ENCODE data around the gene NCR2. TPM values are rescaled to one million over a fixed set of nuclear protein-coding genes. Genes with fewer than 3 reads are reported as not detected.
A peak's percentile ranks its signal among the peaks of the same experiment; 100 is the strongest.

The NCR2 gene, protein sequence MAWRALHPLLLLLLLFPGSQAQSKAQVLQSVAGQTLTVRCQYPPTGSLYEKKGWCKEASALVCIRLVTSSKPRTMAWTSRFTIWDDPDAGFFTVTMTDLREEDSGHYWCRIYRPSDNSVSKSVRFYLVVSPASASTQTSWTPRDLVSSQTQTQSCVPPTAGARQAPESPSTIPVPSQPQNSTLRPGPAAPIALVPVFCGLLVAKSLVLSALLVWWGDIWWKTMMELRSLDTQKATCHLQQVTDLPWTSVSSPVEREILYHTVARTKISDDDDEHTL
- total RNA-seq (2022) (not detected in 2 replicates), Bru-seq, nascent RNA (not detected), BruChase-seq, experiment 1, labeled RNA remaining after a 6-hour chase (not detected), BruChase-seq, experiment 2, labeled RNA remaining after a 2-hour chase (not detected)
- long read RNA-seq, result 0 reads

DNA sequence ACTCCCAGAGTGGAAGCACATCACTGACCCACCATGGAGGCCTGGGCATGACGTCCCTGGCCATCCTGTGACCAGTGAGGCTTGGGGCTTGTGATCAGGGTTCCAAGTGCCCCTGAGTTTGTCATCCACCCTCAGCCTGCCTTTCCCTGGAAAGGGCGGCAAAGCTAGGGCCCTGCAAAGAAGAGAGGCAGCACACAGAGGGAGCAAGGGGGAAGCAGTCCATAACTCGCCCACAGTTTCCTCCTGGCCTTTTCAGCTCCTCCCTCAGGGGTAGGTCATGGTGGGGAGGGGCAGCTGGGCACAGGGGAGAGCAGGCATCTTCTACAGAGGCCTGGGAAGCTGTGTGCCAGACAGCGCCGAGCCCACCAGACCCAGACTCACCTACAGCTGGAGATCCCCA, at the start of gene NCR2:
NCR2 (plus strand) TSS at position 313 of the 400 bp plus-strand sequence. CDS start 269 bp downstream, outside the sequence.
- CTCF ChIA-PET, result interaction anchor here (0.6 to 1.2 kb wide), 2 partner anchors 34 to 359 kb away, joined by 3 read pairs; no protein-coding TSS in a partner anchor
- no peak within 1 kb of the TSS for H3K4me3 Mint-ChIP-seq (ENCODE audit: low read depth, unreplicated experiment)
- no TSS peak for BruUV-seq (replicated peaks)

DNA sequence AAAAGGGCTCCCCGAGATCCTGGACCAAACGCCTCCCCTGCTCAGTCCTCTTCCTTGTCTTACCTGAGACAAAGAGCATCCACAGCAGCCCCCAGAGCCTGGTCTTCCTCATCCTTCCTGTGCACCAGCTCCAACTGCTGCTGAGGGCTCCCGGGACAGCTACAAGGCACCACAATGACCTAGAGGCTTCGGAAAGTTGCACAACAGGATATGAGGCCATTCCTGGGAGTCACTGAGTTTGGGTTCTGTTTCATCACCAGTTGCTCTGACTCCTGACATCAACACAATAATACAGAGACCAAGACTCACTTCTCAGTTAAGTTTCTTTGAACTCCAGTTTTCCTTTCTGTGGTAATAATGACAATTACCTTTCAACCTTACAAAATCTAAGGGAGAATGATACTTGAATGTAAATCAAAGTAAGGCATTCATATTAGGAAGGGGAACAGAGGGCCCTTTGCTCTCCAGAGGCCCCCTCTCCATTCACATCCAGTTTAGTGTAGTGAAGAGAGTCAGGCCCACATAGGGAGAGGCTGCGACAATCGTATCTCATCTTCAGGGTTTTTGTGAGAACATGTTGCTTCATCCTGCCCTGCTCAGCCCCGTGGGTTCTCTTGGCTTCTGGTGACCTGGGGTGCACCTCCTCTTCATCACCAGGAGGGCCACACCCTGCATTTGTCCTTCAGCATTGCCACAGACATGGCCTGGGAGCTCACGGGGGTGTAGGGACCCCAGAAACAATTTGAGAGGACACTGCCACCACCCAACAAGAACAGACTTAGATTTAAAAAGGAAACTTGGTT, 48.7 kb upstream of the NCR2 start, which contains the start of gene TREM1:
TREM1 (minus strand) TSS at position 139 of the 803 bp plus-strand sequence; CDS start at position 112, 27 bp downstream.
- Mint-ChIP-seq H3K4me3 (ENCODE audit: low read depth, unreplicated experiment) (no peak within 1 kb of the TSS), H3K9me3 (ENCODE audit: low read depth, unreplicated experiment) (no peaks in the 10 kb centered on the region), H3K36me3 (ENCODE audit: insufficient read depth, unreplicated experiment) (peaks cover 5% of the 10 kb centered on the region), H3K27ac (ENCODE audit: unreplicated experiment) (peak within 1 kb of the TSS; percentile 6), H3K4me1 (ENCODE audit: low read depth, unreplicated experiment) (peaks cover 27% of the 10 kb centered on the region), H3K27me3 (ENCODE audit: unreplicated experiment) (no peaks in the 10 kb centered on the region)
- TF ChIP-seq, protein P1, sequence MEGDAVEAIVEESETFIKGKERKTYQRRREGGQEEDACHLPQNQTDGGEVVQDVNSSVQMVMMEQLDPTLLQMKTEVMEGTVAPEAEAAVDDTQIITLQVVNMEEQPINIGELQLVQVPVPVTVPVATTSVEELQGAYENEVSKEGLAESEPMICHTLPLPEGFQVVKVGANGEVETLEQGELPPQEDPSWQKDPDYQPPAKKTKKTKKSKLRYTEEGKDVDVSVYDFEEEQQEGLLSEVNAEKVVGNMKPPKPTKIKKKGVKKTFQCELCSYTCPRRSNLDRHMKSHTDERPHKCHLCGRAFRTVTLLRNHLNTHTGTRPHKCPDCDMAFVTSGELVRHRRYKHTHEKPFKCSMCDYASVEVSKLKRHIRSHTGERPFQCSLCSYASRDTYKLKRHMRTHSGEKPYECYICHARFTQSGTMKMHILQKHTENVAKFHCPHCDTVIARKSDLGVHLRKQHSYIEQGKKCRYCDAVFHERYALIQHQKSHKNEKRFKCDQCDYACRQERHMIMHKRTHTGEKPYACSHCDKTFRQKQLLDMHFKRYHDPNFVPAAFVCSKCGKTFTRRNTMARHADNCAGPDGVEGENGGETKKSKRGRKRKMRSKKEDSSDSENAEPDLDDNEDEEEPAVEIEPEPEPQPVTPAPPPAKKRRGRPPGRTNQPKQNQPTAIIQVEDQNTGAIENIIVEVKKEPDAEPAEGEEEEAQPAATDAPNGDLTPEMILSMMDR (IDR thresholded peaks at IDR 0.05; ENCODE audit: unreplicated experiment), result no peak
- DNase-seq, result peak; percentile 30
- CTCF ChIA-PET, result no interaction called here
- no TSS peak for BruUV-seq (replicated peaks)
- intact Hi-C loops (cut with micrococcal nuclease; ENCODE audit: unreplicated experiment), result no loop called here

More for the DNA sequence above, at the start of gene NCR2:
- no peaks in the 10 kb centered on the region for H3K9me3 Mint-ChIP-seq (ENCODE audit: low read depth, unreplicated experiment)
- TF ChIP-seq, protein P1 (IDR thresholded peaks at IDR 0.05; ENCODE audit: unreplicated experiment), result no peak
- DNase-seq, result no peak
- no peaks in the 10 kb centered on the region for H3K36me3 Mint-ChIP-seq (ENCODE audit: insufficient read depth, unreplicated experiment)
- H3K4me1 Mint-ChIP-seq (ENCODE audit: low read depth, unreplicated experiment), result no peaks in the 10 kb centered on the region
- intact Hi-C loops (cut with micrococcal nuclease; ENCODE audit: unreplicated experiment), result no loop called here
- H3K27ac Mint-ChIP-seq (ENCODE audit: unreplicated experiment), result no peak within 1 kb of the TSS
- H3K27me3 Mint-ChIP-seq (ENCODE audit: unreplicated experiment), result peaks cover 64% of the 10 kb centered on the region

DNA sequence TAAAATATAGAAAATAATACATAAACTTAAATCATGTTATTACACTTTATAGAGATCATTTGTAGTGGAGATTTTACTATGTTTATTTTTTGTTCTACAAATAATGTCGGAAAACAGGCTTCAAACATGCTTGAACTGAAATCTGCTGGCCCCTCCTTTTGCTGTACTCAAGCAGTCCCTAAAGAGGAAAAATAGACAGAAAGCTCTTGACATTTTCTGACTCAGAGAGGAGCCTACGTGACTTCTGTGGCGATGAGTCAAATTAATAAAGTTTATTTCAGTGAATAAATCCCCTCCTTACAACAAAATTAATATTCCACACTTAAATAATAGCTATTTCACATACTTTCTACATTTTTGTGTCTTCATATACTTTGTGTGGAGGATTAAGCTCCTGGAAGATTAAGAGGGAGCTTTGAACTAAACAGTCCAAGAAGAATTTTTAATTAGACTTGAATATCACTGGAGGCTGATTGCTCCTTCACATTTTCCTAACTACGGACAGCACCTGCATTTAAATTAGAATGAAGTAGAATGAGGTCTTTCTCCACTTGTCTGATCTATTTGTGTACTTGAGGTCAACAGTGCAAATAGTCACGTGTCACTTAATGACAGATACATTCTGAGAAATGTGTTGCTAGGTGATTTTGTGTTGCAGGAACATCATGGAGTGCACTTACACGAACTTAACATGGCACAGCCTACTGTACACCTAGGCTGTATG, 47.2 kb upstream of the NCR2 start:
- DNase-seq, result no peak
- no TSS peak for BruUV-seq (replicated peaks)
- TF ChIP-seq, protein P1 (IDR thresholded peaks at IDR 0.05; ENCODE audit: unreplicated experiment), result no peak
- Mint-ChIP-seq H3K27me3 (ENCODE audit: unreplicated experiment) (no peaks in the 10 kb centered on the region), H3K4me1 (ENCODE audit: low read depth, unreplicated experiment) (peaks cover 26% of the 10 kb centered on the region), H3K27ac (ENCODE audit: unreplicated experiment) (no peak overlapping the region), H3K36me3 (ENCODE audit: insufficient read depth, unreplicated experiment) (peaks cover 5% of the 10 kb centered on the region), H3K4me3 (ENCODE audit: low read depth, unreplicated experiment) (no peak overlapping the region), H3K9me3 (ENCODE audit: low read depth, unreplicated experiment) (no peaks in the 10 kb centered on the region)
- intact Hi-C loops (cut with micrococcal nuclease; ENCODE audit: unreplicated experiment), result no loop called here
- CTCF ChIA-PET, result interaction anchor here (1.5 kb wide), 1 partner anchor 9 kb away, joined by 4 read pairs; no protein-coding TSS in a partner anchor

GRCh38 chr6:41288754-41289129, 46.7 kb upstream of the NCR2 start:
- H3K9me3 Mint-ChIP-seq (ENCODE audit: low read depth, unreplicated experiment), result no peaks in the 10 kb centered on the region
- peaks cover 26% of the 10 kb centered on the region for H3K4me1 Mint-ChIP-seq (ENCODE audit: low read depth, unreplicated experiment)
- CTCF ChIA-PET, result interaction anchor here (1.5 kb wide), 1 partner anchor 10 kb away, joined by 4 read pairs; no protein-coding TSS in a partner anchor
- peaks cover 5% of the 10 kb centered on the region for H3K36me3 Mint-ChIP-seq (ENCODE audit: insufficient read depth, unreplicated experiment)
- intact Hi-C loops (cut with micrococcal nuclease; ENCODE audit: unreplicated experiment), result no loop called here
- no peaks in the 10 kb centered on the region for H3K27me3 Mint-ChIP-seq (ENCODE audit: unreplicated experiment)
- no peak overlapping the region for H3K27ac Mint-ChIP-seq (ENCODE audit: unreplicated experiment)
- TF ChIP-seq, protein P1 (IDR thresholded peaks at IDR 0.05; ENCODE audit: unreplicated experiment), result no peak
- DNase-seq, result no peak
- no TSS peak for BruUV-seq (replicated peaks)
- no peak overlapping the region for H3K4me3 Mint-ChIP-seq (ENCODE audit: low read depth, unreplicated experiment)
